ENCODE data around the gene THAP8. TPM values are rescaled to one million over a fixed set of nuclear protein-coding genes. Genes with fewer than 3 reads are reported as not detected.

THAP8 gene
- total and polyA plus RNA-seq, 2 of the 8 experiments (the other 6 are each of a cell fraction or from before 2014, with no cell fraction given) = 6.0 to 11.1 TPM

DNA sequence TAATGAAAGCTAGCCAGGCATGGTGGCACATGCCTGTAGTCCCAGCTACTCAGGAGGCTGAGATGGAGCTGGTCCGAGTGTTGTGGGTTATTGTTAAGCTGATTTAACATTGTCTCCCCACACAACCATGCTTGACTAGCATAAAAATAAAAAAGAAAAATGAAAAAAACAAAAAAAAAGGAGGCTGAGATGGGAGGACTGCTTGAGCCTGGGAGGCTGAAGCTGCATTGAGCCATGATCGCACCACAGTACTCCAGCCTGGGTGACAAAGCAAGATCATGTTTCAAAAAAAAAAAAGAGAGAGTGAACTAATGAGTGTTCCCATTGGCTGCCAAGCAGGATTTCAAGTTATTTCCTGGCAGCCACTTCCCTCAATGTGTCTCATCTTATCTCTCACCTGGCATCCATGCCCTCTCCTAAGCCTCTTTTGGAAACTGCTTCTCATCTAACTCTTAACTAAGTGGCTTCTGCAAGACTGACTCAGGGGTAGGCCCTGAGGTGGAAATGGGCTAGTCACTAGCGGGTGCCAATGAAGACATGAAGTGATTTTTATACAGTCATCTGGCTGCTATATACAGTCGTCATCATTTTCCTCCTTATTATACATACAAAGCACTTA is 4.9 kb downstream of the THAP8 start:
- CTCF ChIA-PET (ENCODE audit: partially characterized antibody) = interaction anchor here (1.1 kb wide), 1 partner anchor 11 kb away, joined by 3 read pairs; no protein-coding TSS in a partner anchor
- WGBS, 2 experiments (ENCODE audit: extremely low coverage in 1 of 2, insufficient coverage in 1 of 2, insufficient read length in 1 of 2, insufficient replicate concordance in 2 of 2, low coverage in 1 of 2, low lambda C conversion rate in 2 of 2, missing lambda C conversion rate in 1 of 2) = 87% methylated on average over 4 of the region's 4 CpGs; no CpG with 5 or more reads in 1 of the 2 experiments
- Histone ChIP-seq H3K27ac (ENCODE audit: low read depth, low read length) (no peak overlapping the region), H3K9ac (replicated peaks in 1 of 4; ENCODE audit: extremely low read depth in 1 of 4, low read depth in 3 of 4, low read length in 3 of 4) (no peak overlapping the region), H3K27me3 (replicated peaks in 1 of 4; ENCODE audit: control insufficient read depth in 3 of 4, extremely low read depth in 1 of 4, insufficient read depth in 3 of 4, low read length in 3 of 4) (no peaks in the 10 kb centered on the region), H4K91ac (replicated peaks; ENCODE audit: insufficient read length, low read length) (no peak overlapping the region), H3K14ac (ENCODE audit: insufficient read length) (no peak overlapping the region), H2BK15ac (ENCODE audit: low read length) (no peak overlapping the region), H3K79me1 (ENCODE audit: low read depth, low read length) (no peaks in the 10 kb centered on the region), H3K18ac (ENCODE audit: extremely low read depth, low read length) (no peak overlapping the region), H2BK120ac (replicated peaks; ENCODE audit: low read depth, low read length) (no peak overlapping the region), H2BK5ac (ENCODE audit: low read depth, low read length) (no peak overlapping the region), H3K56ac (replicated peaks; ENCODE audit: insufficient read length, low read depth, low read length) (no peak overlapping the region), H4K20me1 (replicated peaks in 1 of 2; ENCODE audit: control insufficient read depth in 1 of 2, insufficient read depth in 2 of 2, low read length in 2 of 2) (peaks cover 0 to 5% of the 10 kb centered on the region in 2 experiments), H2BK12ac (ENCODE audit: low read depth, low read length) (no peak overlapping the region), H3K9me3 (ENCODE audit: insufficient read depth in 2 of 2, low read depth in 1 of 2, low read length in 1 of 2) (no peaks in the 10 kb centered on the region), H4K5ac (ENCODE audit: insufficient read length, low read depth, low read length) (no peak overlapping the region), H3K4me2 (ENCODE audit: insufficient read depth in 1 of 2, low read depth in 2 of 2, low read length in 2 of 2) (no peak overlapping the region), H3K4me3 (ENCODE audit: extremely low read depth in 1 of 4, insufficient read depth in 2 of 4, low read depth in 3 of 4, low read length in 4 of 4) (no peak overlapping the region), H3K23me2 (ENCODE audit: low read depth, low read length) (peaks cover 4% of the 10 kb centered on the region), H3K23ac (ENCODE audit: insufficient read length) (no peak overlapping the region), H3K4me1 (replicated peaks in 1 of 4; ENCODE audit: control insufficient read depth in 3 of 4, insufficient read depth in 4 of 4, low read length in 3 of 4) (peaks cover 0 to 9% (median 4%) of the 10 kb centered on the region in 4 experiments; a peak in 6 of 7 replicates), H3K4ac (replicated peaks; ENCODE audit: insufficient read length, low read depth, low read length) (no peak overlapping the region), H2BK20ac (ENCODE audit: low read length) (no peak overlapping the region), H4K8ac (ENCODE audit: extremely low read depth, insufficient read depth, low read length) (no peak overlapping the region), H3K79me2 (ENCODE audit: control insufficient read depth in 1 of 2, insufficient read depth in 2 of 2, low read length in 2 of 2) (0 out of 4 replicates have a peak, but pooled peaks cover 0 to 3% of the 10 kb centered on the region in 2 experiments), H2AFZ (ENCODE audit: low read length) (no peak overlapping the region), H2AK5ac (ENCODE audit: low read depth, low read length) (no peak overlapping the region), H3K36me3 (ENCODE audit: control insufficient read depth in 2 of 4, insufficient read depth in 4 of 4, low read length in 3 of 4) (no peaks in the 10 kb centered on the region)
- FAIRE-seq (no peak), DNase-seq (ENCODE audit: low read depth in 1 of 2, low spot score in 2 of 2) (no peak)
- POLR2A ChIA-PET (ENCODE audit: partially characterized antibody) = no interaction called here
- TF ChIP-seq KDM4A (IDR thresholded peaks at IDR 0.05; ENCODE audit: low read depth, low read length, severe bottlenecking) = no peak
- no peak for TF ChIP-seq POLR2AphosphoS5 (IDR thresholded peaks at IDR 0.05; ENCODE audit: low read depth, low read length)

Measured in H1 (cell line).